HG03095 (cell line): ENCODE data around the gene GNAQ.
"Not testable (repeated sequence)": the region's sequence is repeated elsewhere in the genome, so short reads cannot be mapped to it uniquely, and the experiment has no call there.

Source experiments
- ATAC-seq: cut with Tn5 transposase; IDR thresholded peaks from one replicate; pipeline ENCODE4 v1.9.1; 2021; ENCODE audit warnings: moderate library complexity; ENCODE audit not compliant: unreplicated experiment

GNAQ gene

GRCh38 chr9:77750981-77751340 is 280.6 kb downstream of the GNAQ start:
- ATAC-seq, result no peak

DNA sequence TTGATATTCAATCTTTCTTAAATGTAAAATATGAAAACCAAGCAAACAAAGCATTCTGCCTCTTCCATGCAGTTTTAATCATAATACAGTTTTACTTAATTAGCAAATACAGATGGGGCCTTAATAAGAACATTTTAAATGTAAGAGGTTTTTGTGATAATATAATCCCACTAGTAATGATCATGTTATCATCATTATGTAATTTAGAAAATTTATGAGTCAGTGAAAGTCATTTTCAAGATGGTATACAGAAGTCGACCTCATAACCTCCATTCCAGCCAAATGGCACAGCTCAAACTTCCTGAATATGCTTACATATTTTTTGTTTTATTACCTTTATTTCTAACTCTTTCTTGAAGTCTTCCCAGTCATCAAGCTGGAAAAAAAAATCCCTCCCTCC is 281.3 kb downstream of the GNAQ start:
- no peak for ATAC-seq

DNA sequence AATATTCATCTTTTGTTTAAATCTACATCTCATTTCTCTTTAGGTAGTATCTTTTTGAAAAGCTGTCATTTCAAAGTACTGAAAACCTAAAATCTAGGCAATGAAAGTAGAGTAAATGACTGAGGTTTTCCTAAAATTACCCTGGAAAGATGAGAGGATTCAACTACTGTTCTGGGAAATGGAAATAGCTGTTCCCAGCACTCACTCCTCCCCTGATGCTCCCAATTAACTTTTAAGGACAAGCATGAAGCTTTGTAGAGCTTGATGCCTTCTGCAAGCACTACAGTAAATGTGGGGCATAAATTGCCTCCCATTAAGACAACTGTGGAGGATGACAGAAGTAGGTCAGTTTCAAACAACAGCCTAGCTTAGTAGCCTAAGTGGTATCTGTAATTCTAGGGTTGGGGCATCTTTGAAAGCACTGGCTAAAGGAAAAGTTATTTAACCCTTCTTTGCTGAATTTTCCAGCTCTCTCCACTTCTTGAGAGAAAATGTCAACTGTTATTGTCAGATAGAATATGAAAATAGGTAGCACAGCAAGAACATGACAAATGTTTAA is 283.3 kb downstream of the GNAQ start:
- ATAC-seq, result no peak

DNA sequence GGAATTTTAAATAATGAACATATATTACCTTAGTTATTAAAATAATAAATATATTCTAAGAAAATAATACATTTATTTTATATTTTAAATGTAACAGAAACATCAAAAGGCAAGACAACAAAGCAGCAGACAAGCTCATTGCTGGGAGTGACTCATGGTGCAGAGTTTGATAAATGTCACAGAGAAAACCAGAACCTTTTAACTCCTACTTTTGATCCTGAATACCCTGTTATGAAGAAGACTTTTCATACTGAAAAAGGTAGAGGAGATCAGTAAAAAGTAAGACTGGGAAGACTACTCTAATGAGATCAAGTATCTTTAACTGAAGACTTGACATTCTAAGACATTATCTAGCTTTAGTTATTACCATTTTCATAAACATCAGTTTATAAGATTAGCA is 284.4 kb downstream of the GNAQ start:
- ATAC-seq, result no peak

DNA sequence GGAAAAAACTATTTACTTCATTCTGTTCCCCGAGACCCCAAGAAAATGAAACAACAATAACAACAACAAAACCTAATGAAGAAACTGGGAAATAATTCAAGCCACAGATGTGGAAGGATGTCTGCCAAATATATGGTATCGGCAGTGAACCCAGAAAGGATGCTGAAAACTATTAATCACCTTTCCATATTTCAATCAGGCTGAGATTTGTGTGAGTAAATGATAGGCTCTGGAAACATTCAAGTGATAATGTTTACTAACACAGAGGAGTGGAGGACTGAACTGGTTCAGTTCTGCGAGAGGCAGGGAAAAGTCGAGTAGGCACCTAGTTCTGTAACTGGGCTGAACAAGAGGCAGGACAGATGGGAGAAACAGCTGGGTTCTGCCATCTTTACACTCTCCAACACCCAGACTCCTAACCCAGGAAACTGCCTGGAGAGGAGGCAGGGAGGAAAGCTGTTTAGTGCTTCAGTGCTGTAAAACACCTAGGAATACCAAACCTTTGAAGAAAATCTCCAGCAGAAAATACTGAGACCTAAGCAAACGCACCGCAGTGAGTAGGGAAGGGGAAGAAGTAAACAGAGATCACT is 286.7 kb downstream of the GNAQ start:
- no peak for ATAC-seq

GRCh38 chr9:77743386-77743785 is 288.2 kb downstream of the GNAQ start:
- no peak for ATAC-seq

- ATAC-seq, result no peak
These were observed 292.7 kb downstream of the GNAQ start for GRCh38 chr9:77738932-77739331.

DNA sequence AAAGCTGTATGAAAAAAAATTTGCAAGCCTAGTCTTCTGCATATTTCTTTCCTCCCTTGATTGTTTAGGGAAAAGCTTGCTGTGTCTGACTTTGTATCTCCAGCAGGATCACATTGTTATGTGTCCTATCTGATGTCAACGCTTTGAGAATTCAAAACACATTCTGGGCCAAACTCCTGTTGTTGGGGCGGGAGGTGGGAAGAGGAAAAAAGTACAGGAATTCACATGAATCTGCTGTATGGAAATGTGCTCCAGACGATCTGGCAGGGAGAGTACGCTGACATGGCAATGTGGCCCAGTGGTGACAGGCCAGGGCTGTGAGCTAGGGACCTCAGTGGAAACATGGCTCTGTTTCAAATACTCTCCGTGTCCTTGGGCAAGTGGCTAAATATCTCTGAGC is 296.1 kb downstream of the GNAQ start:
- no peak for ATAC-seq

DNA sequence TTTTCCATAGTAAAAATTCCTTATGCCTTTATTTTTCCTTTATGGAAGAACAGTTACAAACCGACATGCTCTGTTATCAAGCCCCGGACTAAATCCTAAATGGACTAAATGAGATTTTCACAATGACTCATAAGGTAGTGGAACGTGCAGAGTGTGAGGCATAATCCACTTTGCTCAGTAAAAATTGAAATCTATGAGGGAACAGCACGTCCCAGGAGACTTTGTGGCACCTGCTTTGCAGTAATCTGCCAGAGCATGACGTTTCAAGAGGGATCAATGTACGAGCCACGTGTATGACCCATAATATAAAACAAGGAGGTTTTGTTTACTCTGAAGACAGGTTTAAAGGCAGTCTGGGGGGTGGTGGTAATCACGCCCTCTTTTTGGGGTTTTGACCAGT is 299.7 kb downstream of the GNAQ start:
- ATAC-seq, result no peak

- ATAC-seq, result no peak
These were observed 300.5 kb downstream of the GNAQ start for GRCh38 chr9:77731008-77731698.

DNA sequence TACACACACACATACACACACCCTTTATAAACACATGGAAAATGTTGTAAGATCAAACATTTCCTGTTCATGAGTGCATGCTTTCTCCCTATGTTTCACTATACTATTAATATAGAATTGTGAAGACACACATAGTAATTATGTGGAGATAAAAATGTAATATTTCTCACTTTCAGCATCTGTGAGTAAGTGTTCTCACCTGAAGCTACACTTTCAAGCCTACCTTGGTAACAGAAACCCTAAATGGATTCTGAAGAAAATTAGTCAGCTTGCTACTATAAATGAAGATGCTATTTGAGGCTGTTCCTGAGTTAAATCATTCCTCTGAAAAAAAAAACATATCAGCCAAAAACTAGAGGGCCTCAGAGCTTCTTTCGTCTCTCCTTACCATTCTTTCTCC is 302.4 kb downstream of the GNAQ start:
- ATAC-seq, result no peak

- no peak for ATAC-seq
These were observed 304.8 kb downstream of the GNAQ start for GRCh38 chr9:77726814-77727213.

DNA sequence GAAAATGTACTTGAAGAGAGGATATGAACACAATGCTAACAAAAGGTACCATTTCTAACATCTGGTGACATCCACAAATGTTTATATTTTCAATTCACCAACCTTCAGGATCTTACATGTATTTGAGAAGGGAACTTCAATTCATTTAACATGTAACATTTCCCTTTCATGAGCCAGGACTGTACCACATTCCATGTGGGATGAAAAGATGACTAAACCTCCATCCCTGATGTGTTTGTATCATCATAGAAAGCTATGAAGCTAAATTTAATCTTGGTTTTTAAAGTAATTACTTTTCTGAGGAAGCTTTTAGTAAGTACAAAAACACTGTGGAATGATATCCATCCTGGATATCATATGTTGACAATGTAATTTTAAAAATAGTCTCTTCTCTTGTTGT is 305.3 kb downstream of the GNAQ start:
- no peak for ATAC-seq

DNA sequence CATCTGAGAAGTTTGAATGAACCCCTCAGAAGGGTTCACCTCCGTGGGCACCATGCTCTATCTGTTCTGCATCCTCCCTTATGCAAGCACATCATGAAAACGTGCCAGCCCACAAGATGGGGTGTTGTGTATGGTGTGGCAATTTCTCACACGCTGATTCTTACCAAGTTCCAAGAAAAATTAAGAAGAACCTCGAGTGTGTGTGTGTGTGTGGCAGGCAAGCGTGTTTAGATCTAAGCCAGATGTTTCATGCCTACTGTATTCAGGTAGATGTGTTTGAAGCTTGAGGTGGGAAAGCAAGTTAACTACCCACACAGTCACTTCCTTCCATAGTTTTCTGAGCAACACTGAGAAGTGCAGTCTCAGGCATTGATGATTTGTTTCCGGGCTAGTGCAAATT is 305.8 kb downstream of the GNAQ start:
- no peak for ATAC-seq

GRCh38 chr9:77725046-77725694 is 306.4 kb downstream of the GNAQ start:
- ATAC-seq, result no peak

- ATAC-seq, result not testable (repeated sequence)
These were observed 310.5 kb downstream of the GNAQ start for GRCh38 chr9:77721156-77721555.

GRCh38 chr9:77719321-77719720 is 312.3 kb downstream of the GNAQ start:
- no peak for ATAC-seq

- not testable (repeated sequence) for ATAC-seq
These were observed 313.3 kb downstream of the GNAQ start for GRCh38 chr9:77718298-77718640.

GRCh38 chr9:77717608-77718297 is 313.9 kb downstream of the GNAQ start:
- ATAC-seq, result not testable (repeated sequence)

DNA sequence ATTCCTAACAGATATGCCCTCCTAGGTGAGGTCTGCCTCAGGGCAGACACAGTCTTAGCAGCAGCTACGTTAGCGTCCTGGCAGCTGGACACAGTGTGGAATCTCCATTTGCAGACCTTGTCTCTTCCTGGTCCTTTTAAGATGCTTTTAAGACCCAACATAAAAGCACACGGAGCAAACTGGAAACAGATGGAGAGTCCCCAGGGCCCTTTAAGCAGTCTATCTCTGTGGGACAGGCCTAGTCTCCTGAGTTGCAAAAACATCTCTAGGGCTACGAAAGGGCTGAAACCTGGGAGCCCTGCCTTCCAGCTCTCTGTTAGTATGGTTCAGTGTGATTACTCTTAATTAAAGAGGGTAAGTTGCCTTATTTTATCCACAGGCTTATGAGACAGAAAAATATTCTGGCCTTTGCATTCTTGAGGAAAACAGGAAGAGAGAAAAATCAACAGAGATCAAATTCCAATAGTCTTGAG is 317.5 kb downstream of the GNAQ start:
- no peak for ATAC-seq

GRCh38 chr9:77712533-77713130 is 319.0 kb downstream of the GNAQ start:
- no peak for ATAC-seq
